BE2C (cell line): Measurements from ENCODE around the gene TFB2M.

Source experiments
- DNase-seq: peaks from one replicate; pipeline ENCODE4 v3.0.0-alpha.2; 2020
- H3K27me3 ChIP-seq: fragments of 250-450 bp; sonication (Bioruptor Pico); 2 replicates; pipeline ENCODE4 v1.5.1; 2020; ENCODE audit warnings: mild to moderate bottlenecking
- H3K36me3 ChIP-seq: fragments of 250-450 bp; sonication (Bioruptor Pico); 2 replicates; pipeline ENCODE4 v1.5.1; 2020; ENCODE audit warnings: mild to moderate bottlenecking
- H3K4me1 ChIP-seq: fragments of 250-450 bp; sonication (Bioruptor Pico); 2 replicates; pipeline ENCODE4 v1.5.1; 2020
- H3K4me3 ChIP-seq: 2 replicates; pipeline ENCODE4 v1.5.1; 2011; ENCODE audit warnings: low read depth, low read length
- H3K9me3 ChIP-seq: fragments of 250-450 bp; sonication (Bioruptor Pico); 2 replicates; pipeline ENCODE4 v1.5.1; 2020
- TF ChIP-seq, protein P1 (sequence below): IDR thresholded peaks from 2 replicates; pipeline ENCODE4 v1.5.1; 2012; ENCODE audit warnings: mild to moderate bottlenecking, low read depth, low read length

Gene TFB2M

DNA sequence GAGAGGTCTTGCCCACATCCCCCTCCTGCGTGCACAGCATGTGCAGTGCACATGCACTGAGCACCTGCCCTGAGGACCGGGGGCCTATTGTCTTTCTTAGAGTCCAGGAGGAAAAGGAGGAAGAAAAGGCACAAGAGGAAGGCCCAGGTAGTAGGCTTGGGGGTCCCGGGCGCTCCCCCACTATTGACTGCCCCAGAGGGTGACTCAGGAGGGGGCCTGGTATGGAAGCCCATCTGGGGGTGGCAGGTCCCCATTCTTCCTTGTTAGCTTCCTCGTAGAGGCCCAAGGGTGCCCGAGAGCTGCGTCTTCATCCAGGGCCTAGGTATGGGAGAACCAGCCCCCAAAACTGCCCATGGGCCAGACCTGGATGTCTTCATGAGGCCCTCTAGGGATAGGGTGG is 54.9 kb downstream of the TFB2M start:
- H3K27me3 ChIP-seq: no peaks in the 10 kb centered on the region
- H3K4me3 ChIP-seq: no peak overlapping the region
- TF ChIP-seq, protein P1, sequence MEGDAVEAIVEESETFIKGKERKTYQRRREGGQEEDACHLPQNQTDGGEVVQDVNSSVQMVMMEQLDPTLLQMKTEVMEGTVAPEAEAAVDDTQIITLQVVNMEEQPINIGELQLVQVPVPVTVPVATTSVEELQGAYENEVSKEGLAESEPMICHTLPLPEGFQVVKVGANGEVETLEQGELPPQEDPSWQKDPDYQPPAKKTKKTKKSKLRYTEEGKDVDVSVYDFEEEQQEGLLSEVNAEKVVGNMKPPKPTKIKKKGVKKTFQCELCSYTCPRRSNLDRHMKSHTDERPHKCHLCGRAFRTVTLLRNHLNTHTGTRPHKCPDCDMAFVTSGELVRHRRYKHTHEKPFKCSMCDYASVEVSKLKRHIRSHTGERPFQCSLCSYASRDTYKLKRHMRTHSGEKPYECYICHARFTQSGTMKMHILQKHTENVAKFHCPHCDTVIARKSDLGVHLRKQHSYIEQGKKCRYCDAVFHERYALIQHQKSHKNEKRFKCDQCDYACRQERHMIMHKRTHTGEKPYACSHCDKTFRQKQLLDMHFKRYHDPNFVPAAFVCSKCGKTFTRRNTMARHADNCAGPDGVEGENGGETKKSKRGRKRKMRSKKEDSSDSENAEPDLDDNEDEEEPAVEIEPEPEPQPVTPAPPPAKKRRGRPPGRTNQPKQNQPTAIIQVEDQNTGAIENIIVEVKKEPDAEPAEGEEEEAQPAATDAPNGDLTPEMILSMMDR: no peak
- DNase-seq: no peak
- H3K4me1 ChIP-seq: no peaks in the 10 kb centered on the region
- peaks cover 3% of the 10 kb centered on the region; the same call in 1 of the 2 replicates for H3K36me3 ChIP-seq
- H3K9me3 ChIP-seq: peaks cover 14% of the 10 kb centered on the region

DNA sequence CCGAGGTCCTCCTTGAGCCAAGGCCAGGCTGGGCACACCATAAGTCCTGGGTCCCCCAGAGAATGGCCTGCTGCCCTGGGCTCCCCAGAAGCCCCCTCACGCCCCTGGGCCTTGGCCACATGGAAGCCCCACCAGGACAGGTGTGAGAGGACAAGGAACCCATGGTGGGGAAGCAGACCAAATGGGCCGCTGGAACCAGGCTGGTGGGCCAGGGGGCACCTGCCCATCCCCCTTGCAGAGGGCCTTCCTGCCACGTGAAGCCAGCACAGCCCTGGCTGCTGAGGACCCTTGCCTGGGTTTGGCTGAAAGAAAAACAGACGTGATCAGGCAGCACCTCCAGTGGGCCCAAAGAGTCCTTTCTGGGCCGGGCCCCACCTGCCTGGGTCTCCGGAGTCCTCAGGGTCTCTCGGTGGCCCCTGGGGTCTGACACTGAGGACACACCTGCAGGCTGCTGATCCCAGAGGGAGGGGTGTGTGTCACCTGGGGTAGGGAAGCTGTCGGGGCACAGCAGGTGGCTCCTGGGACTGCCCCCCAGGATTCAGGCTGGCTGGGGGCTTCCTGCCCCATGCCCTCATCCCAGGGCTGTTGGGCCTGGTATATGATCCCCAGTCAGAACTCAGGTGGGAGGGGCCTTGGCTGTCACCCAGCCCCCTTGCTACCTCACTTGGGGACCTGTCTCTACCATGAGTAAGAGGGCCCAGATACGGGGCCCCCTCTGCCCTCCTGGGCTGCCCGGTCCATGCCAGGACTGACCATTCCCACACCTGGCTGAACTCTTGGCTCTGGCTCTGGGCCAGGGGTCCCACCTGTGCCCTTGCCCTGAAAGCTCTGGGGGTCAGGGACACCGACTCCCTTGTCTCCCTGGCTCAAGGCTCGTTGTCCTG is 55.7 kb downstream of the TFB2M start:
- Histone ChIP-seq H3K4me3 (no peak overlapping the region), H3K4me1 (no peaks in the 10 kb centered on the region), H3K9me3 (peaks cover 9% of the 10 kb centered on the region; the same call in 1 of the 2 replicates), H3K36me3 (peaks cover 3% of the 10 kb centered on the region; the same call in 1 of the 2 replicates), H3K27me3 (no peaks in the 10 kb centered on the region)
- no peak for DNase-seq
- TF ChIP-seq, protein P1: no peak

DNA sequence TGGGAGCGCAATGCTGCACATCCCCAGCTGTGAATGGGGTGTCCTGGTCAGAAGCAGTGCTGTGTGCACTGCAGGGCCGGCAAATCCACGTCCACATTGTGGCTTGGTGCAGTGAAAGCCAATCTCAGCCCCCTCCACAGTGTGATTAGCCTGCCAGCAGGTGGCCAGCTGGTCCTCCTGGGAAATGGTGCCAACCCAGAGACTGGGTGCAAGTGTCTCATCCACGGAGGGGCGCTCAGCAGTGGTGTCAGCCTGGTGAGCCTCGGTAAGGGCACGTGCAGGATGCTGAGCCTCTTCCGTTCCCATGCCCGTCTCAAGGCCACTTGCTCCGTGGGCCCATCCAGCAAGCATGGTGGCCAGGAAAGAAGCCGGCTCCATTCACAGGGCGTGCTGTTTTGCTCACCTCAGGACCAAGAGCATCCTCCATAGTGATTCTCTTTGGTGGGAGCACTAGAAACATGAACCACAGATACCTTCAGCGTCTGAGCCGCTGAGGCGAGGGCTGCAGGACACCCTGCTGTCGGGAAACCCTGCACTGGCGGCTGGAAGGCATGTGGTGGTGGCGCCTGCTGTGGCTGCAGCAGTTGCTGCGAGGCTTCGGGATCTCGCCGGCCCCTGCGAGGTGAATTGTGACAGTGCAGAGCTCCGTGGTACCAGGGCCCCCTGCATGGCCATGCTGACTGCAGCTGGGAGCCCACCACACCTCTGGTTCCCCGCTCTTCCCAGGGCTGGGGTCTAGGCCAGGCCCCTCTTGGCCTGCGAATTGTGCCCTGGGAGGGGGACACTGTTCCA is 57.0 kb downstream of the TFB2M start:
- no peaks in the 10 kb centered on the region for H3K4me1 ChIP-seq
- H3K4me3 ChIP-seq: no peak overlapping the region
- H3K27me3 ChIP-seq: no peaks in the 10 kb centered on the region
- TF ChIP-seq, protein P1: no peak
- H3K9me3 ChIP-seq: 0 out of 2 replicates have a peak, but pooled peaks cover 4% of the 10 kb centered on the region
- H3K36me3 ChIP-seq: peaks cover 3% of the 10 kb centered on the region; the same call in 1 of the 2 replicates
- no peak for DNase-seq

DNA sequence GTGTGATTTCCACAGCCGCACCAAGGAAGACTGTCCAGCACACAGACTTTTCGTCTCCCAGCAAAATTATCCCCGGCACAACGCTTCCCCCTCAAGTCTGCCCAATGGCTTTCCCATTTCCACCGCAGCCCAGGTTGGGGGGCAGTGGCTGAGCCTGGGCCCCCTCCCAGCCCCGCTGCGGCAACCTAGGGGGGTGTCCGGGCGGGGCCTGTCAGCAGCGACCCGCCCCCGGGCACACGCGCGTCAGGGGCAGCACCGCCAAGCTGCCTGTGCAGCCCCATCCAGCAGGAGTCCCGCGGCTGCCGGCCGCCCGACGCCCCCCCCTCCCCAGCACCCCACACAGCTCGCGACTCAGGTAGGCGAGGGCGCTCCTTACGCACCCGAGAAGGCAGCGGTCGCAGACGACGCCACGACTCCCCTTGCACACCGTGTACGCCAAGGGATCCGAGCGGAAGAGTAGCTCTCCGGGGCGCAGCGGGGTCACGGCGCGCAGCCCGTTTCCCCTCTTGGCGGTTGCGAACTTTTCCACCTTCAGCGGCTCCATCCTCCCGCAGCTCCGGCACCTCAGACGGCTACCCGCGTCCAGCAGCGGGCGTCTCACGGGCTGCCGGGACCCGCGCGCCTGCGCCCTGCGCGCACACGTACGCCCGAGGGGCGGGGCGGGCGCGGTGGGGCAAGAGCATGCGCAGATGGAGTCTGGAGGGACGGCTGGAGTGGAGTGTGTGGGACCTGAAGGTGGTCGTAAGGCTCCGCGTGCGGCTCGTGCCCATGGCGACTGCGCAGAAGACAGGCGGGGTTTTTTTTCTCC is 59.2 kb downstream of the TFB2M start, which contains the start of gene SMYD3:
Gene SMYD3 (minus strand): TSS at position 606 of the 808 bp plus-strand sequence.
- Histone ChIP-seq H3K4me3 (peak within 1 kb of the TSS; percentile 86), H3K27me3 (no peaks in the 10 kb centered on the region), H3K9me3 (no peaks in the 10 kb centered on the region), H3K36me3 (peaks cover 3% of the 10 kb centered on the region; the same call in 1 of the 2 replicates), H3K4me1 (no peaks in the 10 kb centered on the region)
- TF ChIP-seq, protein P1: 0 out of 2 replicates have a peak, but pooled peaks have one; percentile 2
- DNase-seq: peak; percentile 87

DNA sequence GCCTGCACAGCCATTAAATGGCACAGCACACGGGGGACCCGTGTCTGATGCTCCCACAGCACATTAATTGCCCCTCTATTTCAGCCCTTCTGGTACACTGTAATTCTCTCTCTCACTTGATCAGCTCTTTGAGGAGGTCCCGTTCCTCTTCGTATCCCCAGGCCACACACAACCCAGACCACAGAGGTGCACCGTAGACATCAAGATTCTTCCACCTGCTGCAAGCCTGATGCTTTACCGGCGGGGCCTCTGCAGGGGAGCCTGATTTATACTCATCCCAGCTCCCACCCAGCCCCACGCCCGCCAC is 59.7 kb downstream of the TFB2M start:
- no peak for DNase-seq
- H3K4me1 ChIP-seq: no peaks in the 10 kb centered on the region
- H3K4me3 ChIP-seq: peak overlapping the region; percentile 86
- H3K36me3 ChIP-seq: peaks cover 3% of the 10 kb centered on the region; the same call in 1 of the 2 replicates
- no peaks in the 10 kb centered on the region for H3K9me3 ChIP-seq
- H3K27me3 ChIP-seq: no peaks in the 10 kb centered on the region
- TF ChIP-seq, protein P1: no peak
